Liver (tissue), 9 donors: ENCODE results near the gene OR2A12. TPM values are rescaled to one million over a fixed set of nuclear protein-coding genes. Genes with fewer than 3 reads are reported as not detected.

ENCODE experiments used
- DNase-seq: peaks from one replicate; pipeline ENCODE4 v3.0.0-alpha.2; 2017; ENCODE audit warnings: low spot score
- H3K27ac ChIP-seq, 2 donors: one replicate each; pipeline ENCODE4 v1.7.0; 2013; ENCODE audit warnings: inconsistent platforms in 2 of 2, low read length in 2 of 2, control low read depth in 1 of 2, low read depth in 1 of 2, mild to moderate bottlenecking in 1 of 2
- H3K27me3 ChIP-seq, 4 donors: one replicate each; pipeline versions ENCODE4 v1.6.1 to v1.7.0; 2013; ENCODE audit warnings: low read length in 3 of 4, inconsistent platforms in 1 of 4, mild to moderate bottlenecking in 1 of 4, moderate library complexity in 1 of 4; ENCODE audit not compliant: control insufficient read depth in 4 of 4, insufficient read depth in 4 of 4
- H3K36me3 ChIP-seq, 4 donors: one replicate each; pipeline versions ENCODE4 v1.6.1 to v1.7.0; 2013; ENCODE audit warnings: low read length in 3 of 4, mild to moderate bottlenecking in 3 of 4, low read depth in 1 of 4, moderate library complexity in 1 of 4; ENCODE audit not compliant: control insufficient read depth in 4 of 4, insufficient read depth in 3 of 4
- H3K4me1 ChIP-seq, 4 donors: one replicate each; pipeline versions ENCODE4 v1.6.1 to v1.7.0; 2013; ENCODE audit warnings: low read length in 3 of 4, mild to moderate bottlenecking in 3 of 4, moderate library complexity in 1 of 4; ENCODE audit not compliant: control insufficient read depth in 4 of 4, insufficient read depth in 4 of 4
- H3K4me3 ChIP-seq, 3 donors: one replicate each; pipeline versions ENCODE4 v1.6.1 to v1.7.0; 2013; ENCODE audit warnings: low read length in 3 of 3, control low read depth in 1 of 3, low read depth in 1 of 3, mild to moderate bottlenecking in 1 of 3
- H3K9ac ChIP-seq, 2 donors: one replicate each; pipeline ENCODE4 v1.7.0; 2013; ENCODE audit warnings: low read length in 2 of 2, mild to moderate bottlenecking in 2 of 2, moderate library complexity in 2 of 2, control low read depth in 1 of 2, low read depth in 1 of 2
- H3K9me3 ChIP-seq, 4 donors: one replicate each; pipeline versions ENCODE4 v1.6.1 to v1.7.0; 2013; ENCODE audit warnings: low read length in 3 of 4; ENCODE audit not compliant: control insufficient read depth in 4 of 4
- EGR1 ChIP-seq, 2 donors: IDR thresholded peaks; 2 replicates each; pipeline ENCODE4 v1.6.1; 2016 to 2018; ENCODE audit warnings: antibody characterized with exemption in 2 of 2, low read depth in 2 of 2
- FOXA1 ChIP-seq: IDR thresholded peaks from 2 replicates; pipeline ENCODE4 v1.6.1; 2016; ENCODE audit warnings: antibody characterized with exemption
- FOXA2 ChIP-seq: IDR thresholded peaks from 2 replicates; pipeline ENCODE4 v1.6.1; 2016; ENCODE audit warnings: antibody characterized with exemption
- GABPA ChIP-seq, 2 donors: IDR thresholded peaks in 1 of 2; conservative IDR thresholded peaks in 1 of 2; 2 replicates each; pipeline ENCODE4 v1.6.1; 2016; ENCODE audit warnings: antibody characterized with exemption in 2 of 2, mild to moderate bottlenecking in 1 of 2, moderate library complexity in 1 of 2
- HNF4A ChIP-seq, 2 donors: conservative IDR thresholded peaks; 2 replicates each; pipeline ENCODE4 v1.6.1; 2016; ENCODE audit warnings: antibody characterized with exemption in 2 of 2, mild to moderate bottlenecking in 2 of 2
- HNF4G ChIP-seq: IDR thresholded peaks from 2 replicates; pipeline ENCODE4 v1.6.1; 2016; ENCODE audit warnings: antibody characterized with exemption
- JUND ChIP-seq, 2 donors: IDR thresholded peaks; 2 replicates each; pipeline ENCODE4 v1.6.1; 2016; ENCODE audit warnings: antibody characterized with exemption in 2 of 2
- NR2F2 ChIP-seq: IDR thresholded peaks from 2 replicates; pipeline ENCODE4 v1.6.1; 2016; ENCODE audit warnings: antibody characterized with exemption
- RAD21 ChIP-seq, 2 donors: IDR thresholded peaks; 2 replicates each; pipeline ENCODE4 v1.6.1; 2016; ENCODE audit warnings: antibody characterized with exemption in 2 of 2, mild to moderate bottlenecking in 2 of 2
- RXRA ChIP-seq, 2 donors: IDR thresholded peaks; 2 replicates each; pipeline ENCODE4 v1.6.1; 2017 to 2018; ENCODE audit warnings: antibody characterized with exemption in 2 of 2, mild to moderate bottlenecking in 1 of 2
- SP1 ChIP-seq: IDR thresholded peaks from 2 replicates; pipeline ENCODE4 v1.6.1; 2018; ENCODE audit warnings: antibody characterized with exemption, mild to moderate bottlenecking
- TAF1 ChIP-seq: conservative IDR thresholded peaks from 2 replicates; pipeline ENCODE4 v1.6.1; 2016; ENCODE audit warnings: antibody characterized with exemption, mild to moderate bottlenecking
- YY1 ChIP-seq: IDR thresholded peaks from 2 replicates; pipeline ENCODE4 v1.6.1; 2016; ENCODE audit warnings: antibody characterized with exemption, mild to moderate bottlenecking
- polyA plus RNA-seq, 2 donors: library from polyadenylated mRNA; stranded (reverse) in 1 of 2; unstranded in 1 of 2; fragments of 200-250 nt in 1 of 2; fragments of >200 nt in 1 of 2; fragmentation: Nextera tagmentation in 1 of 2; extraction: Ambion mirVana in 1 of 2; gene quantifications; one replicate each; pipeline versions ENCODE4 v1.2.1 to v1.2.3, GENCODE V29; 2013 to 2015
- total RNA-seq, 2 donors: library from RNA; depleted of rRNA; stranded (reverse); fragments of >200 nt; gene quantifications; one replicate each; pipeline ENCODE4 v1.2.3, GENCODE V29; 2014
- TF ChIP-seq, protein P1 (sequence below): IDR thresholded peaks from 2 replicates; pipeline ENCODE4 v1.6.1; 2016; ENCODE audit warnings: antibody characterized with exemption
- TF ChIP-seq, protein P2 (sequence below): IDR thresholded peaks from 2 replicates; pipeline ENCODE4 v1.6.1; 2016; ENCODE audit warnings: antibody characterized with exemption
- TF ChIP-seq, protein P3 (sequence below): IDR thresholded peaks from 2 replicates; pipeline ENCODE4 v1.6.1; 2016; ENCODE audit warnings: antibody characterized with exemption, mild to moderate bottlenecking
- TF ChIP-seq, protein P4 (sequence below): fragments of 150-350 bp; IDR thresholded peaks from 2 replicates; pipeline ENCODE4 v1.5.1; 2017; ENCODE audit warnings: improper control_type of control experiment, low read depth, low read length; ENCODE audit not compliant: missing input control
- TF ChIP-seq, protein P5 (sequence below): IDR thresholded peaks from 2 replicates; pipeline ENCODE4 v1.6.1; 2016; ENCODE audit warnings: antibody characterized with exemption
- donor health status: healthy.
- donor health status: healthy.
- donor health status: healthy.
- donor health status: healthy.
- donor health status: healthy.

OR2A12 gene
- total and polyA plus RNA-seq, 4 donors, result not detected

DNA sequence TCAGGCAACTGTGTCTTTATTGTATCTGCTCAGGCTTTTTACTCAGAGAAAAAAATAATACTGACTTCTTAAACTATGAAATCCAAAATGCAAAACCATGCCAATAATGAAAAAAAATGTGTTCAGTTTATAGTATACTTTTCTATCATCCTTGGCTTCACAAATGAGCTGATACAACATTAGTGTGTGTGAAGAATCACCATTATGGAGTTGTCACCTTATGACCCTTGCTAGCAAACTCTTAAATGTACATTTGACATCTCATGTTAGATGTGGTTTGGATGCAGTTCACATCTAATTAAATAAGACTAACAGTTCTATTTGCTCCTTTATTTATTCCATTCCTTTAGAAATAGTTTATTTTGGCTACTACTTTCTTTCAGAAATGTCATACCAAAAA lies 19.1 kb downstream of the OR2A12 start:
- Histone ChIP-seq H3K36me3 (no peaks in the 10 kb centered on the region), H3K4me1 (no peaks in the 10 kb centered on the region), H3K9ac (no peak overlapping the region), H3K9me3 (no peaks in the 10 kb centered on the region), H3K4me3 (no peak overlapping the region), H3K27ac (no peak overlapping the region), H3K27me3 (peaks cover 0 to 2% (median 0%) of the 10 kb centered on the region in 4 donors)
- no peak for DNase-seq
- TF ChIP-seq, protein P1, sequence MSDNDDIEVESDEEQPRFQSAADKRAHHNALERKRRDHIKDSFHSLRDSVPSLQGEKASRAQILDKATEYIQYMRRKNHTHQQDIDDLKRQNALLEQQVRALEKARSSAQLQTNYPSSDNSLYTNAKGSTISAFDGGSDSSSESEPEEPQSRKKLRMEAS, result no peak
- TF ChIP-seq HNF4A (conservative IDR thresholded peaks at IDR 0.05) (no peak), GABPA (IDR thresholded peaks at IDR 0.05 in 1 of 2, conservative IDR thresholded peaks at IDR 0.05 in 1 of 2) (no peak), HNF4G (no peak), TAF1 (no peak), SP1 (no peak), EGR1 (IDR thresholded peaks at IDR 0.05; ENCODE audit: low read depth in 2 of 2) (no peak), FOXA2 (no peak), NR2F2 (no peak), JUND (IDR thresholded peaks at IDR 0.05) (no peak), RXRA (IDR thresholded peaks at IDR 0.05) (no peak), FOXA1 (no peak), RAD21 (IDR thresholded peaks at IDR 0.05) (no peak), YY1 (no peak)
- TF ChIP-seq, protein P2, sequence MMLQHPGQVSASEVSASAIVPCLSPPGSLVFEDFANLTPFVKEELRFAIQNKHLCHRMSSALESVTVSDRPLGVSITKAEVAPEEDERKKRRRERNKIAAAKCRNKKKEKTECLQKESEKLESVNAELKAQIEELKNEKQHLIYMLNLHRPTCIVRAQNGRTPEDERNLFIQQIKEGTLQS, result no peak
- TF ChIP-seq, protein P3, sequence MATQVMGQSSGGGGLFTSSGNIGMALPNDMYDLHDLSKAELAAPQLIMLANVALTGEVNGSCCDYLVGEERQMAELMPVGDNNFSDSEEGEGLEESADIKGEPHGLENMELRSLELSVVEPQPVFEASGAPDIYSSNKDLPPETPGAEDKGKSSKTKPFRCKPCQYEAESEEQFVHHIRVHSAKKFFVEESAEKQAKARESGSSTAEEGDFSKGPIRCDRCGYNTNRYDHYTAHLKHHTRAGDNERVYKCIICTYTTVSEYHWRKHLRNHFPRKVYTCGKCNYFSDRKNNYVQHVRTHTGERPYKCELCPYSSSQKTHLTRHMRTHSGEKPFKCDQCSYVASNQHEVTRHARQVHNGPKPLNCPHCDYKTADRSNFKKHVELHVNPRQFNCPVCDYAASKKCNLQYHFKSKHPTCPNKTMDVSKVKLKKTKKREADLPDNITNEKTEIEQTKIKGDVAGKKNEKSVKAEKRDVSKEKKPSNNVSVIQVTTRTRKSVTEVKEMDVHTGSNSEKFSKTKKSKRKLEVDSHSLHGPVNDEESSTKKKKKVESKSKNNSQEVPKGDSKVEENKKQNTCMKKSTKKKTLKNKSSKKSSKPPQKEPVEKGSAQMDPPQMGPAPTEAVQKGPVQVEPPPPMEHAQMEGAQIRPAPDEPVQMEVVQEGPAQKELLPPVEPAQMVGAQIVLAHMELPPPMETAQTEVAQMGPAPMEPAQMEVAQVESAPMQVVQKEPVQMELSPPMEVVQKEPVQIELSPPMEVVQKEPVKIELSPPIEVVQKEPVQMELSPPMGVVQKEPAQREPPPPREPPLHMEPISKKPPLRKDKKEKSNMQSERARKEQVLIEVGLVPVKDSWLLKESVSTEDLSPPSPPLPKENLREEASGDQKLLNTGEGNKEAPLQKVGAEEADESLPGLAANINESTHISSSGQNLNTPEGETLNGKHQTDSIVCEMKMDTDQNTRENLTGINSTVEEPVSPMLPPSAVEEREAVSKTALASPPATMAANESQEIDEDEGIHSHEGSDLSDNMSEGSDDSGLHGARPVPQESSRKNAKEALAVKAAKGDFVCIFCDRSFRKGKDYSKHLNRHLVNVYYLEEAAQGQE, result no peak
- TF ChIP-seq, protein P4, sequence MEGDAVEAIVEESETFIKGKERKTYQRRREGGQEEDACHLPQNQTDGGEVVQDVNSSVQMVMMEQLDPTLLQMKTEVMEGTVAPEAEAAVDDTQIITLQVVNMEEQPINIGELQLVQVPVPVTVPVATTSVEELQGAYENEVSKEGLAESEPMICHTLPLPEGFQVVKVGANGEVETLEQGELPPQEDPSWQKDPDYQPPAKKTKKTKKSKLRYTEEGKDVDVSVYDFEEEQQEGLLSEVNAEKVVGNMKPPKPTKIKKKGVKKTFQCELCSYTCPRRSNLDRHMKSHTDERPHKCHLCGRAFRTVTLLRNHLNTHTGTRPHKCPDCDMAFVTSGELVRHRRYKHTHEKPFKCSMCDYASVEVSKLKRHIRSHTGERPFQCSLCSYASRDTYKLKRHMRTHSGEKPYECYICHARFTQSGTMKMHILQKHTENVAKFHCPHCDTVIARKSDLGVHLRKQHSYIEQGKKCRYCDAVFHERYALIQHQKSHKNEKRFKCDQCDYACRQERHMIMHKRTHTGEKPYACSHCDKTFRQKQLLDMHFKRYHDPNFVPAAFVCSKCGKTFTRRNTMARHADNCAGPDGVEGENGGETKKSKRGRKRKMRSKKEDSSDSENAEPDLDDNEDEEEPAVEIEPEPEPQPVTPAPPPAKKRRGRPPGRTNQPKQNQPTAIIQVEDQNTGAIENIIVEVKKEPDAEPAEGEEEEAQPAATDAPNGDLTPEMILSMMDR, result no peak
- TF ChIP-seq, protein P5, sequence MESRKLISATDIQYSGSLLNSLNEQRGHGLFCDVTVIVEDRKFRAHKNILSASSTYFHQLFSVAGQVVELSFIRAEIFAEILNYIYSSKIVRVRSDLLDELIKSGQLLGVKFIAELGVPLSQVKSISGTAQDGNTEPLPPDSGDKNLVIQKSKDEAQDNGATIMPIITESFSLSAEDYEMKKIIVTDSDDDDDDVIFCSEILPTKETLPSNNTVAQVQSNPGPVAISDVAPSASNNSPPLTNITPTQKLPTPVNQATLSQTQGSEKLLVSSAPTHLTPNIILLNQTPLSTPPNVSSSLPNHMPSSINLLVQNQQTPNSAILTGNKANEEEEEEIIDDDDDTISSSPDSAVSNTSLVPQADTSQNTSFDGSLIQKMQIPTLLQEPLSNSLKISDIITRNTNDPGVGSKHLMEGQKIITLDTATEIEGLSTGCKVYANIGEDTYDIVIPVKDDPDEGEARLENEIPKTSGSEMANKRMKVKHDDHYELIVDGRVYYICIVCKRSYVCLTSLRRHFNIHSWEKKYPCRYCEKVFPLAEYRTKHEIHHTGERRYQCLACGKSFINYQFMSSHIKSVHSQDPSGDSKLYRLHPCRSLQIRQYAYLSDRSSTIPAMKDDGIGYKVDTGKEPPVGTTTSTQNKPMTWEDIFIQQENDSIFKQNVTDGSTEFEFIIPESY, result no peak
